IMR-90 (cell line): ENCODE data around the gene CALY. TPM values are rescaled to one million over a fixed set of nuclear protein-coding genes. Genes with fewer than 3 reads are reported as not detected.
A peak's percentile ranks its signal among the peaks of the same experiment; 100 is the strongest.

Experiments
- ATAC-seq: fragments of 200-7000 bp; cut with Tn5 transposase; 2 replicates; pipeline ENCODE4 v1.9.1; 2020; ENCODE audit warnings: low read depth, mild to moderate bottlenecking, moderate library complexity
- BruUV-seq: library from RNA; stranded (reverse); fragments of 400-500 nt; replicated peaks from 2 replicates; lab custom pipeline; 2021; lab: Mats Ljungman, UMichigan
- CTCF ChIA-PET: fragments of 300-600 bp; formaldehyde crosslinking; extraction: SDS; loops from one replicate; lab custom pipeline; 2021; ENCODE audit warnings: antibody characterized with exemption; lab: Yijun Ruan, JAX
- POLR2A ChIA-PET: fragments of 300-600 bp; sonication (Branson Sonifier 250); formaldehyde crosslinking; loops from one replicate; lab custom pipeline; 2022; ENCODE audit warnings: antibody characterized with exemption; ENCODE audit not compliant: unreplicated experiment; lab: Charles Lee
- DNase-seq: peaks from one replicate; pipeline ENCODE4 v3.0.0; 2013
- H2AFZ ChIP-seq: replicated peaks from 2 replicates; pipeline ENCODE3; 2013; ENCODE audit warnings: low read length, mild to moderate bottlenecking; ENCODE audit not compliant: poor library complexity
- H2AK5ac ChIP-seq: 2 replicates; pipeline ENCODE4 v1.6.1; 2013; ENCODE audit warnings: low read depth, low read length, inconsistent platforms
- H2AK9ac ChIP-seq: replicated peaks from 2 replicates; pipeline ENCODE3; 2013; ENCODE audit warnings: mild to moderate bottlenecking, low read depth, low read length, moderate library complexity; ENCODE audit not compliant: poor library complexity
- H2BK120ac ChIP-seq: 2 replicates; pipeline ENCODE4 v1.6.1; 2013; ENCODE audit warnings: low read depth, low read length, inconsistent platforms
- H2BK15ac ChIP-seq: 3 replicates; pipeline ENCODE4 v1.6.1; 2013; ENCODE audit warnings: low read depth, low read length, inconsistent platforms
- H2BK20ac ChIP-seq: 2 replicates; pipeline ENCODE4 v1.6.1; 2013; ENCODE audit warnings: low read depth, mild to moderate bottlenecking, inconsistent platforms, low read length, moderate library complexity
- H2BK5ac ChIP-seq: 2 replicates; pipeline ENCODE4 v1.6.1; 2013; ENCODE audit warnings: mild to moderate bottlenecking, low read depth, low read length, inconsistent platforms; ENCODE audit not compliant: poor library complexity, severe bottlenecking
- H3K14ac ChIP-seq: replicated peaks from 2 replicates; pipeline ENCODE4 v1.6.1; 2013; ENCODE audit warnings: low read depth, low read length, inconsistent platforms
- H3K18ac ChIP-seq: 2 replicates; pipeline ENCODE4 v1.6.1; 2013; ENCODE audit warnings: low read depth, low read length, control low read depth
- H3K23ac ChIP-seq: 2 replicates; pipeline ENCODE4 v1.6.1; 2013; ENCODE audit warnings: low read depth, low read length, inconsistent platforms
- H3K27ac ChIP-seq: 2 replicates; pipeline ENCODE4 v1.5.1; 2013; ENCODE audit warnings: mild to moderate bottlenecking, control low read depth, low read length; ENCODE audit not compliant: insufficient read depth
- H3K27me3 ChIP-seq: 2 replicates; pipeline ENCODE4 v1.6.1; 2013; ENCODE audit warnings: low read length; ENCODE audit not compliant: control insufficient read depth, insufficient read depth
- H3K36me3 ChIP-seq: 2 replicates; pipeline ENCODE4 v1.6.1; 2013; ENCODE audit warnings: low read length, mixed read lengths; ENCODE audit not compliant: control insufficient read depth, insufficient read depth
- H3K4ac ChIP-seq: 2 replicates; pipeline ENCODE4 v1.6.1; 2013; ENCODE audit warnings: low read depth, low read length, inconsistent platforms
- H3K4me1 ChIP-seq: 2 replicates; pipeline ENCODE4 v1.6.1; 2013; ENCODE audit warnings: low read length, mixed read lengths; ENCODE audit not compliant: control insufficient read depth, insufficient read depth
- H3K4me2 ChIP-seq: 2 replicates; pipeline ENCODE4 v1.6.1; 2013; ENCODE audit warnings: low read depth, mild to moderate bottlenecking, control low read depth, low read length, moderate library complexity
- H3K4me3 ChIP-seq: 2 replicates; pipeline ENCODE4 v1.5.1; 2013; ENCODE audit warnings: low read depth, mild to moderate bottlenecking, control low read depth, low read length, moderate library complexity; ENCODE audit not compliant: insufficient read depth
- H3K56ac ChIP-seq: 2 replicates; pipeline ENCODE4 v1.6.1; 2013; ENCODE audit warnings: low read length, inconsistent platforms; ENCODE audit not compliant: insufficient read depth; ENCODE audit errors: extremely low read depth
- H3K79me1 ChIP-seq, 2 experiments: 2 replicates each; pipeline ENCODE4 v1.6.1; 2013; ENCODE audit warnings: low read length in 2 of 2, inconsistent platforms in 1 of 2, low read depth in 1 of 2
- H3K9ac ChIP-seq: 2 replicates; pipeline ENCODE4 v1.6.1; 2013; ENCODE audit warnings: low read depth, low read length, control low read depth
- H3K9me1 ChIP-seq: 2 replicates; pipeline ENCODE4 v1.6.1; 2013; ENCODE audit warnings: low read length, inconsistent platforms; ENCODE audit not compliant: insufficient read depth
- H3K9me3 ChIP-seq: 2 replicates; pipeline ENCODE4 v1.6.1; 2013; ENCODE audit warnings: low read length; ENCODE audit not compliant: control insufficient read depth, insufficient read depth
- H4K20me1 ChIP-seq: 2 replicates; pipeline ENCODE4 v1.6.1; 2013; ENCODE audit warnings: low read length, inconsistent platforms; ENCODE audit not compliant: insufficient read depth
- H4K5ac ChIP-seq: 2 replicates; pipeline ENCODE4 v1.6.1; 2013; ENCODE audit warnings: mild to moderate bottlenecking, low read depth, low read length, control low read depth
- H4K8ac ChIP-seq, 2 experiments: 2 replicates each; pipeline ENCODE4 v1.6.1; 2013; ENCODE audit warnings: low read depth in 2 of 2, low read length in 2 of 2, control low read depth in 1 of 2, inconsistent platforms in 1 of 2
- H4K91ac ChIP-seq: 2 replicates; pipeline ENCODE4 v1.6.1; 2013; ENCODE audit warnings: low read depth, low read length, inconsistent platforms; ENCODE audit not compliant: insufficient read depth
- BHLHE40 ChIP-seq: fragments of 150-350 bp; IDR thresholded peaks from 2 replicates; pipeline ENCODE4 v1.6.1; 2016; ENCODE audit warnings: mild to moderate bottlenecking, low read depth, low read length
- CEBPB ChIP-seq: IDR thresholded peaks from 2 replicates; pipeline ENCODE4 v1.6.1; 2012; ENCODE audit warnings: low read depth, low read length, improper control_type of control experiment
- CHD1 ChIP-seq: IDR thresholded peaks from 2 replicates; pipeline ENCODE4 v1.6.1; 2012; ENCODE audit warnings: low read depth, low read length, improper control_type of control experiment
- FOS ChIP-seq: fragments of 150-350 bp; IDR thresholded peaks from 2 replicates; pipeline ENCODE4 v1.6.1; 2016; ENCODE audit warnings: low read depth, low read length
- MAFK ChIP-seq: IDR thresholded peaks from 2 replicates; pipeline ENCODE4 v1.6.1; 2012; ENCODE audit warnings: low read depth, low read length, improper control_type of control experiment
- MAZ ChIP-seq: IDR thresholded peaks from 2 replicates; pipeline ENCODE4 v1.6.1; 2012; ENCODE audit warnings: low read depth, mild to moderate bottlenecking, low read length, improper control_type of control experiment, moderate library complexity, borderline replicate concordance
- MXI1 ChIP-seq: IDR thresholded peaks from 2 replicates; pipeline ENCODE4 v1.6.1; 2012; ENCODE audit warnings: low read depth, mild to moderate bottlenecking, low read length, moderate library complexity, borderline replicate concordance
- POLR2A ChIP-seq: IDR thresholded peaks from 2 replicates; pipeline ENCODE4 v1.6.1; 2012; ENCODE audit warnings: mild to moderate bottlenecking, low read depth, low read length
- RAD21 ChIP-seq: IDR thresholded peaks from 2 replicates; pipeline ENCODE4 v1.6.1; 2012; ENCODE audit warnings: low read length, improper control_type of control experiment
- RCOR1 ChIP-seq: IDR thresholded peaks from 2 replicates; pipeline ENCODE4 v1.6.1; 2012; ENCODE audit warnings: mild to moderate bottlenecking, low read length, improper control_type of control experiment; ENCODE audit not compliant: insufficient replicate concordance
- SMC3 ChIP-seq: fragments of 150-350 bp; IDR thresholded peaks from 2 replicates; pipeline ENCODE4 v1.6.1; 2016; ENCODE audit warnings: low read depth, mild to moderate bottlenecking, antibody characterized with exemption, low read length, moderate library complexity
- WGBS, 2 experiments: methylation state at CpG; one replicate each; pipeline versions ENCODE4 v1.1.5 to v1.1.7; 2013; ENCODE audit warnings: missing lambda C conversion rate in 2 of 2; ENCODE audit not compliant: insufficient read length in 1 of 2; ENCODE audit errors: extremely low coverage in 2 of 2; 5-methylcytosine and 5-hydroxymethylcytosine counted together
- dilution Hi-C: fragments of 300-500 bp; cut with HindIII; formaldehyde crosslinking; loops from one replicate; pipeline ENCODE4 v1.14.3; 2018; ENCODE audit warnings: low sequenced_read_pairs; ENCODE audit not compliant: unreplicated experiment
- in situ Hi-C: fragments of 300-500 bp; cut with MboI; formaldehyde crosslinking; loops from 3 replicates; pipeline ENCODE4 v1.14.3; 2019; ENCODE audit warnings: low sequenced_read_pairs, inconsistent platforms, mixed read lengths
- intact Hi-C: fragments of 100-400 bp; cut with micrococcal nuclease; formaldehyde crosslinking; loops from 2 replicates; pipeline ENCODE4 v1.10.0; 2022
- polyA plus RNA-seq, 3 experiments: library from polyadenylated mRNA; depleted of rRNA; stranded (reverse); fragments of >200 nt; gene quantifications; 2 replicates each; pipeline ENCODE4 v1.2.3, GENCODE V29; 2012; ENCODE audit warnings: low replicate concordance in 1 of 3
- total RNA-seq: library from RNA; depleted of rRNA; stranded (reverse); fragments of >200 nt; gene quantifications from 2 replicates; pipeline ENCODE4 v1.2.3, GENCODE V29; 2012
- TF ChIP-seq, protein P1 (sequence below): conservative IDR thresholded peaks from 2 replicates; pipeline ENCODE4 v1.5.1; 2012; ENCODE audit warnings: mild to moderate bottlenecking, low read depth, low read length, improper control_type of control experiment
- TF ChIP-seq, protein P2 (sequence below): fragments of 150-350 bp; IDR thresholded peaks from 2 replicates; pipeline ENCODE4 v1.6.1; 2016; ENCODE audit warnings: low read depth, mild to moderate bottlenecking, low read length, moderate library complexity, borderline replicate concordance

The CALY gene
- total and polyA plus RNA-seq, 2 of the 4 experiments (the other 2 are of a cell fraction), result 0.34 TPM; not detected in 1

DNA sequence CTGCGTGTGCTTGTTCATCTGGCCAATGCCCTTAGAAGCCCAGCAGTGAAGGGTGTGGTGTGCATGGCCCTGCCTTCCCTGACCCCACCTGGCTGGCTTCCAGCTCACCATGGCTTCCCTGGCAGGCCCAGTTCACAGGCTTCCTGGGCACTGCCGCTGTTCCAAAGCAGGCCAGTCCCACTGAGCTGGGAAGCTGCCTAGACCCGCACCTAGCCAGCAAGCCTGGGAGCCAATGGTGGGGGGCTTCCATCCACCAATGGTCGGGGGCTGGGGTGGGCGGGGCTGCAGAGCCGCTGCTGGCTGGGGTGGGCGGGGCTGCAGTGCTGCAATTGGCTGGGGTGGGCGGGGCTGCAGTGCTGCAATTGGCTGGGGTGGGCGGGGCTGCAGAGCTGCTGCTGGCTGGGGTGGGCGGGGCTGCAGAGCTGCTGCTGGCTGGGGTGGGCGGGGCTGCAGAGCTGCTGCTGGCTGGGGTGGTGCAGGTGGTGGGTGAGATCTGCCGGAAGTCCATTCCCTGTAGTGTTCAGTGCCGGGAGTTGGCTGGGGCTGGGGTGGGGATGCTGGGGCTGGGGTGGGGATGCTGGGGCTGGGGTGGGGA is 12.4 kb downstream of the CALY start:
- peak overlapping the region; percentile 55 for H2AK9ac ChIP-seq
- no CpG with 5 or more reads among the region's 13 CpGs for WGBS, 2 experiments
- H3K56ac ChIP-seq, result no peak overlapping the region
- H3K9me1 ChIP-seq, result peaks cover 8% of the 10 kb centered on the region; the same call in 1 of the 2 replicates
- H2AK5ac ChIP-seq, result no peak overlapping the region
- H2BK20ac ChIP-seq, result no peak overlapping the region
- ChIA-PET POLR2A (no interaction called here), CTCF (interaction anchor here (1.2 kb wide), 1 partner anchor 16 kb away, joined by 5 read pairs; no protein-coding TSS in a partner anchor)
- peak overlapping the region; percentile 33; the same call in 1 of the 2 replicates for H3K4me2 ChIP-seq
- H2BK120ac ChIP-seq, result no peak overlapping the region
- BruUV-seq, result no TSS peak
- H3K14ac ChIP-seq, result no peak overlapping the region
- no peak overlapping the region for H4K8ac ChIP-seq
- no peak overlapping the region for H3K27ac ChIP-seq
- H4K91ac ChIP-seq, result no peak overlapping the region
- no peaks in the 10 kb centered on the region for H3K9me3 ChIP-seq
- DNase-seq (peak; percentile 55), ATAC-seq (peak; percentile 61)
- H3K36me3 ChIP-seq, result no peaks in the 10 kb centered on the region
- 0 out of 2 replicates have a peak, but pooled peaks cover 3% of the 10 kb centered on the region for H4K20me1 ChIP-seq
- TF ChIP-seq RAD21 (no peak), RCOR1 (no peak), MAZ (no peak), FOS (no peak), SMC3 (no peak), CHD1 (no peak), POLR2A (no peak), MXI1 (no peak), MAFK (no peak), CEBPB (no peak), BHLHE40 (no peak)
- TF ChIP-seq, protein P1, sequence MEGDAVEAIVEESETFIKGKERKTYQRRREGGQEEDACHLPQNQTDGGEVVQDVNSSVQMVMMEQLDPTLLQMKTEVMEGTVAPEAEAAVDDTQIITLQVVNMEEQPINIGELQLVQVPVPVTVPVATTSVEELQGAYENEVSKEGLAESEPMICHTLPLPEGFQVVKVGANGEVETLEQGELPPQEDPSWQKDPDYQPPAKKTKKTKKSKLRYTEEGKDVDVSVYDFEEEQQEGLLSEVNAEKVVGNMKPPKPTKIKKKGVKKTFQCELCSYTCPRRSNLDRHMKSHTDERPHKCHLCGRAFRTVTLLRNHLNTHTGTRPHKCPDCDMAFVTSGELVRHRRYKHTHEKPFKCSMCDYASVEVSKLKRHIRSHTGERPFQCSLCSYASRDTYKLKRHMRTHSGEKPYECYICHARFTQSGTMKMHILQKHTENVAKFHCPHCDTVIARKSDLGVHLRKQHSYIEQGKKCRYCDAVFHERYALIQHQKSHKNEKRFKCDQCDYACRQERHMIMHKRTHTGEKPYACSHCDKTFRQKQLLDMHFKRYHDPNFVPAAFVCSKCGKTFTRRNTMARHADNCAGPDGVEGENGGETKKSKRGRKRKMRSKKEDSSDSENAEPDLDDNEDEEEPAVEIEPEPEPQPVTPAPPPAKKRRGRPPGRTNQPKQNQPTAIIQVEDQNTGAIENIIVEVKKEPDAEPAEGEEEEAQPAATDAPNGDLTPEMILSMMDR, result no peak
- TF ChIP-seq, protein P2, sequence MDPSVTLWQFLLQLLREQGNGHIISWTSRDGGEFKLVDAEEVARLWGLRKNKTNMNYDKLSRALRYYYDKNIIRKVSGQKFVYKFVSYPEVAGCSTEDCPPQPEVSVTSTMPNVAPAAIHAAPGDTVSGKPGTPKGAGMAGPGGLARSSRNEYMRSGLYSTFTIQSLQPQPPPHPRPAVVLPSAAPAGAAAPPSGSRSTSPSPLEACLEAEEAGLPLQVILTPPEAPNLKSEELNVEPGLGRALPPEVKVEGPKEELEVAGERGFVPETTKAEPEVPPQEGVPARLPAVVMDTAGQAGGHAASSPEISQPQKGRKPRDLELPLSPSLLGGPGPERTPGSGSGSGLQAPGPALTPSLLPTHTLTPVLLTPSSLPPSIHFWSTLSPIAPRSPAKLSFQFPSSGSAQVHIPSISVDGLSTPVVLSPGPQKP, result no peak
- H3K4me3 ChIP-seq, result 0 out of 2 replicates have a peak overlapping the region, but pooled peaks have one; percentile 24
- peaks cover 16% of the 10 kb centered on the region for H3K27me3 ChIP-seq
- peak overlapping the region; percentile 85 for H2AFZ ChIP-seq
- no peak overlapping the region for H3K18ac ChIP-seq
- dilution Hi-C loops (no loop called here), intact Hi-C loops (loop anchor here (10.0 kb wide), 2 partner anchors 51 to 201 kb away; partner anchors contain the start of genes CYP2E1, ECHS1 and PAOX), in situ Hi-C loops (loop anchor here (10.0 kb wide), 1 partner anchor 171 kb away; no protein-coding TSS in a partner anchor)
- H2BK5ac ChIP-seq, result no peak overlapping the region
- H2BK15ac ChIP-seq, result no peak overlapping the region
- H3K4me1 ChIP-seq, result peaks cover 17% of the 10 kb centered on the region
- no peak overlapping the region for H4K5ac ChIP-seq
- no peak overlapping the region for H3K4ac ChIP-seq
- no peak overlapping the region for H3K23ac ChIP-seq
- H3K9ac ChIP-seq, result no peak overlapping the region
- H3K79me1 ChIP-seq, result no peaks in the 10 kb centered on the region
